ENCODE measurements around the gene CABP4.

CABP4 gene

GRCh38 chr11:67507864-67508485 lies 52.8 kb downstream of the CABP4 start, which contains the start of gene CDK2AP2:
TSS of gene CDK2AP2 (minus strand) at chr11:67508162. CDS start at chr11:67508082, 80 bp downstream.
- peak; percentile 99 for DNase-seq (ENCODE audit: low read depth)
- TF ChIP-seq, protein P1, sequence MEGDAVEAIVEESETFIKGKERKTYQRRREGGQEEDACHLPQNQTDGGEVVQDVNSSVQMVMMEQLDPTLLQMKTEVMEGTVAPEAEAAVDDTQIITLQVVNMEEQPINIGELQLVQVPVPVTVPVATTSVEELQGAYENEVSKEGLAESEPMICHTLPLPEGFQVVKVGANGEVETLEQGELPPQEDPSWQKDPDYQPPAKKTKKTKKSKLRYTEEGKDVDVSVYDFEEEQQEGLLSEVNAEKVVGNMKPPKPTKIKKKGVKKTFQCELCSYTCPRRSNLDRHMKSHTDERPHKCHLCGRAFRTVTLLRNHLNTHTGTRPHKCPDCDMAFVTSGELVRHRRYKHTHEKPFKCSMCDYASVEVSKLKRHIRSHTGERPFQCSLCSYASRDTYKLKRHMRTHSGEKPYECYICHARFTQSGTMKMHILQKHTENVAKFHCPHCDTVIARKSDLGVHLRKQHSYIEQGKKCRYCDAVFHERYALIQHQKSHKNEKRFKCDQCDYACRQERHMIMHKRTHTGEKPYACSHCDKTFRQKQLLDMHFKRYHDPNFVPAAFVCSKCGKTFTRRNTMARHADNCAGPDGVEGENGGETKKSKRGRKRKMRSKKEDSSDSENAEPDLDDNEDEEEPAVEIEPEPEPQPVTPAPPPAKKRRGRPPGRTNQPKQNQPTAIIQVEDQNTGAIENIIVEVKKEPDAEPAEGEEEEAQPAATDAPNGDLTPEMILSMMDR (IDR thresholded peaks at IDR 0.05; ENCODE audit: control insufficient read depth, extremely low read depth, insufficient read depth): no peak
- H3K4me3 ChIP-seq (ENCODE audit: low read depth, low read length): peak within 1 kb of the TSS; percentile 67

DNA sequence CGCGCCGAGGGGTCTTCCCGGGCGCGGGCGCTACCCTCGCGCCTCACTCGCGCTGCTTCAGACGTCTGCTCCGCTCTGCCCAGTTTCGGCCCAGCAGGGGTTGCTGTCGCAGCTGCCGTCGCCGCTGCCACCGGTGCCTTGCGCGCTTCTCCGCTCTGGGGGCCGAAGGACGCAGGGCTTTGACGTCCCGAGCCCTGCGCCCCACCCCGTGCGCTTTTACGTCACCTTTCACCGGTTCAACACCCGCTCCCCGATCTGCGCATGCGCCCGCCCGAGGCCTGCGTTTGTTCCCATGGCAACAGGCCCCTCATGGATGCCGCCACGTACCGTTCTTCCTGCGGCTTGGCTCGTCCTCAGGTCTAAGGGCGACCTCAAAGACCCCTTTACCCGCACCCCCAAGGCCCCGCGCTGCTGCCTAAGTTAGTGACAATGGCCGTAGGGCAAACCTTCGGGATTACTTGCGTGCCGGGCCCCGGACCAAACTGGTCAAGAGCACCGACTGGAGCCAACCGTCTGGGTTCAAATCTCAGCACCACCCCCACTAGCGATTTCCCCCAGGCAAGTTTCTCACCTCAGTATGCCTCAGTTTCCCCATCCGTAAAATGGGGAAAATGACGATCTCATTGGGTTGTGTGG lies 53.5 kb downstream of the CABP4 start:
- TF ChIP-seq, protein P1 (IDR thresholded peaks at IDR 0.05; ENCODE audit: control insufficient read depth, extremely low read depth, insufficient read depth): no peak
- DNase-seq (ENCODE audit: low read depth): peak; percentile 81
- H3K4me3 ChIP-seq (ENCODE audit: low read depth, low read length): peak overlapping the region; percentile 67

DNA sequence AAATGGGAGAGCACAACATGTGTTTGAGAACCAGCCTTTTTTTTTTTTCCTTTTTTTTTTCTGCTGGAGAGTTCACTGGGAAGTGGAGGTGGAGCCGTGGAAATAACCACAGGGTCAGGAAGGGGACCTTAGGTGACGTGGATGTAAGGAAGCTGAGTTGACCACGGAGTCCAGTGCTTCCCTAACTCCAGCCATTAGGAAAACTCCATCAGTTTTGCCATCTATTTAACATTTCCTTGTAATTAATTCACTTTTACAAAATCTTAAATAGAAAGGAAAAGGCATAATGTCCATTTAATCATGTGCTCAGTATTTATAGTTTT lies 54.8 kb downstream of the CABP4 start:
- DNase-seq (ENCODE audit: low read depth): no peak
- TF ChIP-seq, protein P1 (IDR thresholded peaks at IDR 0.05; ENCODE audit: control insufficient read depth, extremely low read depth, insufficient read depth): no peak
- no peak overlapping the region for H3K4me3 ChIP-seq (ENCODE audit: low read depth, low read length)
